ENCODE measurements around the gene ASIC1. TPM values are rescaled to one million over a fixed set of nuclear protein-coding genes. Genes with fewer than 3 reads are reported as not detected.

Gene ASIC1
- total RNA-seq, 1 donor from 2014 or later = 8.1 TPM

- H3K4me3 Mint-ChIP-seq (ENCODE audit: unreplicated experiment) = no peak overlapping the region
- Histone ChIP-seq H3K4me3 (ENCODE audit: insufficient read depth, low read depth, low read length) (no peak overlapping the region), H2AFZ (ENCODE audit: low read depth, low read length) (no peak overlapping the region), H3K27ac (ENCODE audit: low read depth, low read length) (no peak overlapping the region), H3K27me3 (ENCODE audit: insufficient read depth, low read length) (no peaks in the 10 kb centered on the region), H3K4me2 (ENCODE audit: low read length) (no peak overlapping the region), H4K20me1 (ENCODE audit: insufficient read depth, low read length) (no peaks in the 10 kb centered on the region), H3K9ac (ENCODE audit: low read length) (no peak overlapping the region), H3K79me2 (ENCODE audit: insufficient read depth, low read length) (no peaks in the 10 kb centered on the region), H3K4me1 (ENCODE audit: insufficient read depth, low read length) (peaks cover 16% of the 10 kb centered on the region), H3K36me3 (ENCODE audit: insufficient read depth, low read length) (peaks cover 1% of the 10 kb centered on the region), H3K9me3 (ENCODE audit: insufficient read depth, low read depth, low read length) (no peaks in the 10 kb centered on the region)
- peaks cover 7% of the 10 kb centered on the region for H3K36me3 Mint-ChIP-seq (ENCODE audit: low read depth, unreplicated experiment)
- H3K9me3 Mint-ChIP-seq (ENCODE audit: unreplicated experiment) = no peaks in the 10 kb centered on the region
- H3K27me3 Mint-ChIP-seq (ENCODE audit: low read depth, unreplicated experiment) = peaks cover 10% of the 10 kb centered on the region
- no peak overlapping the region for H3K27ac Mint-ChIP-seq (ENCODE audit: unreplicated experiment)
- FAIRE-seq (no peak), DNase-seq (ENCODE audit: low read depth) (no peak)
- TF ChIP-seq EZH2 (IDR thresholded peaks at IDR 0.05; ENCODE audit: insufficient read depth, low read length) = no peak
- peaks cover 17% of the 10 kb centered on the region for H3K4me1 Mint-ChIP-seq (ENCODE audit: low read depth, unreplicated experiment)
These were observed 49.5 kb downstream of the ASIC1 start for GRCh38 chr12:50106907-50107306.

- H3K79me2 ChIP-seq (ENCODE audit: insufficient read depth, low read length) = peaks cover 4% of the 10 kb centered on the region
- H3K27me3 ChIP-seq (ENCODE audit: insufficient read depth, low read length) = no peaks in the 10 kb centered on the region
- TF ChIP-seq EZH2 (IDR thresholded peaks at IDR 0.05; ENCODE audit: insufficient read depth, low read length) (no peak), CTCF (IDR thresholded peaks at IDR 0.05; ENCODE audit: insufficient read depth, low read depth, low read length) (no peak)
- no peak overlapping the region for H3K27ac Mint-ChIP-seq (ENCODE audit: unreplicated experiment)
- peaks cover 17% of the 10 kb centered on the region for H3K4me1 Mint-ChIP-seq (ENCODE audit: low read depth, unreplicated experiment)
- no peaks in the 10 kb centered on the region for H3K36me3 ChIP-seq (ENCODE audit: insufficient read depth, low read length)
- H3K27ac ChIP-seq (ENCODE audit: low read depth, low read length) = no peak overlapping the region
- no peak overlapping the region for H3K4me3 ChIP-seq (ENCODE audit: insufficient read depth, low read depth, low read length)
- peaks cover 16% of the 10 kb centered on the region for H3K4me1 ChIP-seq (ENCODE audit: insufficient read depth, low read length)
- no peak overlapping the region for H2AFZ ChIP-seq (ENCODE audit: low read depth, low read length)
- H3K36me3 Mint-ChIP-seq (ENCODE audit: low read depth, unreplicated experiment) = peaks cover 6% of the 10 kb centered on the region
- H3K27me3 Mint-ChIP-seq (ENCODE audit: low read depth, unreplicated experiment) = peaks cover 10% of the 10 kb centered on the region
- no peaks in the 10 kb centered on the region for H4K20me1 ChIP-seq (ENCODE audit: insufficient read depth, low read length)
- no peak overlapping the region for H3K4me3 Mint-ChIP-seq (ENCODE audit: unreplicated experiment)
- DNase-seq (ENCODE audit: low read depth) (no peak), FAIRE-seq (no peak)
- no peak overlapping the region for H3K9ac ChIP-seq (ENCODE audit: low read length)
- no peak overlapping the region for H3K4me2 ChIP-seq (ENCODE audit: low read length)
- no peaks in the 10 kb centered on the region for H3K9me3 Mint-ChIP-seq (ENCODE audit: unreplicated experiment)
- no peaks in the 10 kb centered on the region for H3K9me3 ChIP-seq (ENCODE audit: insufficient read depth, low read depth, low read length)
These were observed 50.2 kb downstream of the ASIC1 start for GRCh38 chr12:50107416-50108268.

GRCh38 chr12:50109319-50109718, 51.9 kb downstream of the ASIC1 start:
- Mint-ChIP-seq H3K9me3 (ENCODE audit: unreplicated experiment) (no peaks in the 10 kb centered on the region), H3K4me3 (ENCODE audit: unreplicated experiment) (no peak overlapping the region), H3K4me1 (ENCODE audit: low read depth, unreplicated experiment) (peaks cover 20% of the 10 kb centered on the region), H3K27ac (ENCODE audit: unreplicated experiment) (no peak overlapping the region), H3K36me3 (ENCODE audit: low read depth, unreplicated experiment) (peaks cover 9% of the 10 kb centered on the region), H3K27me3 (ENCODE audit: low read depth, unreplicated experiment) (peaks cover 10% of the 10 kb centered on the region)
- Histone ChIP-seq H3K4me3 (ENCODE audit: insufficient read depth, low read depth, low read length) (no peak overlapping the region), H3K27me3 (ENCODE audit: insufficient read depth, low read length) (no peaks in the 10 kb centered on the region), H3K9ac (ENCODE audit: low read length) (no peak overlapping the region), H3K36me3 (ENCODE audit: insufficient read depth, low read length) (no peaks in the 10 kb centered on the region), H3K9me3 (ENCODE audit: insufficient read depth, low read depth, low read length) (no peaks in the 10 kb centered on the region), H3K4me2 (ENCODE audit: low read length) (no peak overlapping the region), H3K4me1 (ENCODE audit: insufficient read depth, low read length) (peaks cover 10% of the 10 kb centered on the region), H3K27ac (ENCODE audit: low read depth, low read length) (no peak overlapping the region), H3K79me2 (ENCODE audit: insufficient read depth, low read length) (peaks cover 20% of the 10 kb centered on the region), H2AFZ (ENCODE audit: low read depth, low read length) (no peak overlapping the region), H4K20me1 (ENCODE audit: insufficient read depth, low read length) (peaks cover 3% of the 10 kb centered on the region)
- no peak for TF ChIP-seq EZH2 (IDR thresholded peaks at IDR 0.05; ENCODE audit: insufficient read depth, low read length)
- TF ChIP-seq CTCF (IDR thresholded peaks at IDR 0.05; ENCODE audit: insufficient read depth, low read depth, low read length) = no peak
- FAIRE-seq (no peak), DNase-seq (ENCODE audit: low read depth) (no peak)
